ENCODE results near the gene OR1Q1. TPM values are rescaled to one million over a fixed set of nuclear protein-coding genes. Genes with fewer than 3 reads are reported as not detected.
A peak's percentile ranks its signal among the peaks of the same experiment; 100 is the strongest.
"Not testable (repeated sequence)": the region's sequence is repeated elsewhere in the genome, so short reads cannot be mapped to it uniquely, and the experiment has no call there.

Gene OR1Q1
- total RNA-seq, 1 experiment from 2014 or later = not detected

DNA sequence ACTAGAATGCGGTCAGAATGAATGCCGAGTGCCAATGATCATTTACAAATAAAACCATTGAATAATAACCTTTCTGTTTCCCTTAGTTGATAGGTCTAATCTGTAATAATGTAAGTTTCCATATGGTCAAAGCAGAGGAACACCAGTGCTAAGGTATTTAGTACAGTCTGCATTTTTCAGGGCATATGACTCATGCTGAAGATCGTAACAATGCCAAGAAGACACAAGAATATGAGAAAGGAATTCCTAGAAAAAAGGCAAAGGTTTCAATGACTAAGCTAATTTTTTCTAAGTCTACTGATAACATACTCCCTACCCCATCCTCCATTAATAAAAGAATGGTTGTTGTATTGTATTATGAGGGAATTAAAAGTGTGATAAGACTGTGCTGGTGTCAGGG is 34.2 kb upstream of the OR1Q1 start:
- Mint-ChIP-seq H3K27ac (ENCODE audit: low read depth, unreplicated experiment) (no peak overlapping the region), H3K4me3 (ENCODE audit: unreplicated experiment) (no peak overlapping the region), H3K4me1 (ENCODE audit: insufficient read depth, unreplicated experiment) (peaks cover 8% of the 10 kb centered on the region), H3K9me3 (ENCODE audit: unreplicated experiment) (no peaks in the 10 kb centered on the region), H3K36me3 (ENCODE audit: insufficient read depth, unreplicated experiment) (no peaks in the 10 kb centered on the region), H3K27me3 (ENCODE audit: insufficient read depth, unreplicated experiment) (no peaks in the 10 kb centered on the region)
- POLR2A ChIA-PET = interaction anchor here (0.6 to 1.3 kb wide), 4 partner anchors 14 to 80 kb away, joined by 3 to 4 read pairs (median 4); no protein-coding TSS in a partner anchor
- BruUV-seq (replicated peaks) = no TSS peak
- intact Hi-C loops (cut with micrococcal nuclease) = no loop called here
- TF ChIP-seq, protein P1, sequence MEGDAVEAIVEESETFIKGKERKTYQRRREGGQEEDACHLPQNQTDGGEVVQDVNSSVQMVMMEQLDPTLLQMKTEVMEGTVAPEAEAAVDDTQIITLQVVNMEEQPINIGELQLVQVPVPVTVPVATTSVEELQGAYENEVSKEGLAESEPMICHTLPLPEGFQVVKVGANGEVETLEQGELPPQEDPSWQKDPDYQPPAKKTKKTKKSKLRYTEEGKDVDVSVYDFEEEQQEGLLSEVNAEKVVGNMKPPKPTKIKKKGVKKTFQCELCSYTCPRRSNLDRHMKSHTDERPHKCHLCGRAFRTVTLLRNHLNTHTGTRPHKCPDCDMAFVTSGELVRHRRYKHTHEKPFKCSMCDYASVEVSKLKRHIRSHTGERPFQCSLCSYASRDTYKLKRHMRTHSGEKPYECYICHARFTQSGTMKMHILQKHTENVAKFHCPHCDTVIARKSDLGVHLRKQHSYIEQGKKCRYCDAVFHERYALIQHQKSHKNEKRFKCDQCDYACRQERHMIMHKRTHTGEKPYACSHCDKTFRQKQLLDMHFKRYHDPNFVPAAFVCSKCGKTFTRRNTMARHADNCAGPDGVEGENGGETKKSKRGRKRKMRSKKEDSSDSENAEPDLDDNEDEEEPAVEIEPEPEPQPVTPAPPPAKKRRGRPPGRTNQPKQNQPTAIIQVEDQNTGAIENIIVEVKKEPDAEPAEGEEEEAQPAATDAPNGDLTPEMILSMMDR (IDR thresholded peaks at IDR 0.05; ENCODE audit: unreplicated experiment) = no peak
- peak; percentile 61 for DNase-seq (ENCODE audit: unreplicated experiment)
- CTCF ChIA-PET = interaction anchor here (0.9 to 1.1 kb wide), 2 partner anchors 39 to 82 kb away, joined by 3 read pairs; no protein-coding TSS in a partner anchor

DNA sequence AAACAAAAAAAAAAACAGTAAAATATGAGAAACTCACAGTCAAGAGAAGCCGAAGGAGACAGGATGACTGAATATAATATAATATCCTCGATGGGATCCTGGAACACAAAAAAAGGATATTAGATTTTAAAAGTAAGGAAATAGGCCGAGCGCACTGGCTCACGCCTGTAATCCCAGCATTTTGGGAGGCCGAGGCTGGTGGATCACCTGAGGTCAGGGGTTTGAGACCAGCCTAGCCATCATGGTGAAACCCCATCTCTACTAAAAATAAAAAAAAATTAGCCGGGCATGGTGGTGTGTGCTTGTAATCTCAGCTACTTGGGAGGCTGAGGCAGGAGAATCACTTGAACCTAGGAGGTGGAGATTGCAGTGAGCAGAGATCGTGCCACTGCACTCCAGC is 31.3 kb upstream of the OR1Q1 start, which contains the start of gene OR1L8:
TSS of gene OR1L8 (minus strand) at position 101 of the 400 bp plus-strand sequence. CDS start 14,907 bp downstream, outside the sequence.
- H3K27me3 Mint-ChIP-seq (ENCODE audit: insufficient read depth, unreplicated experiment); H3K4me1 Mint-ChIP-seq (ENCODE audit: insufficient read depth, unreplicated experiment); CTCF ChIA-PET; intact Hi-C loops (cut with micrococcal nuclease); POLR2A ChIA-PET; H3K9me3 Mint-ChIP-seq (ENCODE audit: unreplicated experiment); H3K4me3 Mint-ChIP-seq (ENCODE audit: unreplicated experiment); DNase-seq (ENCODE audit: unreplicated experiment); H3K27ac Mint-ChIP-seq (ENCODE audit: low read depth, unreplicated experiment); BruUV-seq (replicated peaks); H3K36me3 Mint-ChIP-seq (ENCODE audit: insufficient read depth, unreplicated experiment): not testable (repeated sequence)

DNA sequence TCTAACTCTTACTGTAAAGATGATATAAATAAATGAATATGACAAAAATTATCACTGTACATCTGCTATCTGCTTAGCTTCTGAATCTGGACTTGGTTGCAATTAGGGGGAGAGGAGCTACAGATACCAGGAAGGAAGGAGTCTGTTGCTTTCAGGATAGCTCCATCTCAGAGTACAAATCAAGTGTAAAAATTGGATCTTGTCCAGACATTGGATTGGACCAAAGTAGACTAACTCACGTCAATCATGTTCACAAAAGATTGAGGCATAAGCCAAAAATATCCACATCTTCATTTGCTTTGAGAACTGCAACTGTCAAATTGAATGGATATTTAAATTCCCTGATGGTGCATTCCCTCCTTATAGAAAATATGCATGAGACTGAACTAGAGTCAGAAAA is 8.8 kb upstream of the OR1Q1 start:
- POLR2A ChIA-PET = no interaction called here
- DNase-seq (ENCODE audit: unreplicated experiment) = no peak
- no peaks in the 10 kb centered on the region for H3K36me3 Mint-ChIP-seq (ENCODE audit: insufficient read depth, unreplicated experiment)
- H3K9me3 Mint-ChIP-seq (ENCODE audit: unreplicated experiment) = no peaks in the 10 kb centered on the region
- BruUV-seq (replicated peaks) = no TSS peak
- peaks cover 18% of the 10 kb centered on the region for H3K27me3 Mint-ChIP-seq (ENCODE audit: insufficient read depth, unreplicated experiment)
- TF ChIP-seq, protein P1 (IDR thresholded peaks at IDR 0.05; ENCODE audit: unreplicated experiment) = no peak
- H3K4me3 Mint-ChIP-seq (ENCODE audit: unreplicated experiment) = no peak overlapping the region
- intact Hi-C loops (cut with micrococcal nuclease) = no loop called here
- no peaks in the 10 kb centered on the region for H3K4me1 Mint-ChIP-seq (ENCODE audit: insufficient read depth, unreplicated experiment)
- CTCF ChIA-PET = no interaction called here
- no peak overlapping the region for H3K27ac Mint-ChIP-seq (ENCODE audit: low read depth, unreplicated experiment)

DNA sequence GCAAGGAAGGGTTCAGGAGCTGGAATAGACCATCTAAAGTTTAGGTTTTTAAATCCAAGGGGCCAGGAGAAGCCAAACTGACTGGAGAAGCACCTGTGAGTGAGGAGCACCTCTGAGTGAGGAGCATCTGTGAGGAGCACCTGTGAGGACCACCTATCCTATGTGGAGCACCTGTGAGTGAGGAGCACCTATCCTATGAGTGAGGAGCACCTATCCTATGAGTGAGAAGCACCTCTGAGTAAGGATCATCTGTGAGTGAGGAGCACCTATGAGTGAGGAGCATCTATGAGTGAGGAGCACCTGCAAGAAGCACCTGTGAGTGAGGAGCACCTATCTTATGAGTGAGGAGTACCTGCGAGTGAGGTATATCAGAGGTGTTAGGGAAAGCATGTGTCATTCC is 8.0 kb upstream of the OR1Q1 start:
- ChIA-PET POLR2A (no interaction called here), CTCF (no interaction called here)
- TF ChIP-seq, protein P1 (IDR thresholded peaks at IDR 0.05; ENCODE audit: unreplicated experiment) = no peak
- DNase-seq (ENCODE audit: unreplicated experiment) = no peak
- H3K4me3 Mint-ChIP-seq (ENCODE audit: unreplicated experiment) = no peak overlapping the region
- H3K4me1 Mint-ChIP-seq (ENCODE audit: insufficient read depth, unreplicated experiment) = no peaks in the 10 kb centered on the region
- BruUV-seq (replicated peaks) = no TSS peak
- peaks cover 27% of the 10 kb centered on the region for H3K27me3 Mint-ChIP-seq (ENCODE audit: insufficient read depth, unreplicated experiment)
- intact Hi-C loops (cut with micrococcal nuclease) = no loop called here
- no peak overlapping the region for H3K27ac Mint-ChIP-seq (ENCODE audit: low read depth, unreplicated experiment)
- H3K36me3 Mint-ChIP-seq (ENCODE audit: insufficient read depth, unreplicated experiment) = no peaks in the 10 kb centered on the region
- H3K9me3 Mint-ChIP-seq (ENCODE audit: unreplicated experiment) = no peaks in the 10 kb centered on the region

DNA sequence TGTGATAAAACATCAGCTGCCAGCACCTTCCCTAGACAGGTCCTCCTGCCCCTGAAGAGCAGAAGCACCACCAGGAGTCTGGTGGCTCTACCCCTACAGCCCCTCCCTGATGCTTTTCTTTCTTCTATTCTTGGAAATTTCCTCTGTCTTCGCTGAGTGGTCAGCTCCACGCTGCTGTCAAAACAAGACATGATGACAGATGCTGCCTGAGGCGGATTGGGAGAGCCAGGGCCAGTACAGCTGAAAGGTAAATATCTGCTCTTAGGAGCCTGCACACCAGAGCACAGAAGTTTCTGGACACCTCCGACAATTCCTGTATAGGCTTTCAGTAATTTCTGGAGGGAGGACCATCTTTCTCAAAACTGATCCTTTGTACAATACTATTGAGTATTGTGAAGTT is 4.7 kb upstream of the OR1Q1 start:
- intact Hi-C loops (cut with micrococcal nuclease) = no loop called here
- TF ChIP-seq, protein P1 (IDR thresholded peaks at IDR 0.05; ENCODE audit: unreplicated experiment) = no peak
- Mint-ChIP-seq H3K27ac (ENCODE audit: low read depth, unreplicated experiment) (no peak overlapping the region), H3K4me3 (ENCODE audit: unreplicated experiment) (no peak overlapping the region), H3K36me3 (ENCODE audit: insufficient read depth, unreplicated experiment) (no peaks in the 10 kb centered on the region), H3K4me1 (ENCODE audit: insufficient read depth, unreplicated experiment) (no peaks in the 10 kb centered on the region), H3K27me3 (ENCODE audit: insufficient read depth, unreplicated experiment) (peaks cover 30% of the 10 kb centered on the region), H3K9me3 (ENCODE audit: unreplicated experiment) (no peaks in the 10 kb centered on the region)
- DNase-seq (ENCODE audit: unreplicated experiment) = peak; percentile 21
- POLR2A ChIA-PET = no interaction called here
- no TSS peak for BruUV-seq (replicated peaks)
- CTCF ChIA-PET = no interaction called here

Data from MCF 10A (cell line).